Heart right ventricle (tissue), 16 donors: ENCODE measurements around the gene CHST6. TPM values are rescaled to one million over a fixed set of nuclear protein-coding genes. Genes with fewer than 3 reads are reported as not detected.
"Not testable (repeated sequence)": the region's sequence is repeated elsewhere in the genome, so short reads cannot be mapped to it uniquely, and the experiment has no call there.

Experiments used
- ATAC-seq, 8 donors: fragments of 200-7000 bp; cut with Tn5 transposase; one replicate each; pipeline ENCODE4 v1.9.1; 2020; ENCODE audit warnings: mild to moderate bottlenecking in 8 of 8, moderate library complexity in 8 of 8, moderate number of reproducible peaks in 1 of 8
- DNase-seq, 2 donors: peaks; one replicate each; pipeline ENCODE4 v3.0.0-alpha.2; 2020
- H3K27ac ChIP-seq, 10 donors: fragments of 200-600 bp; sonication (generic) in 2 of 10; one replicate each; pipeline versions ENCODE4 v1.5.0 to v1.8.0; 2020 to 2022; ENCODE audit warnings: mild to moderate bottlenecking in 3 of 10
- H3K27me3 ChIP-seq, 7 donors: fragments of 200-600 bp; one replicate each; pipeline ENCODE4 v1.8.0; 2021 to 2022; ENCODE audit warnings: mild to moderate bottlenecking in 2 of 7
- H3K36me3 ChIP-seq, 9 donors: fragments of 200-600 bp; sonication (generic) in 1 of 9; one replicate each; pipeline versions ENCODE4 v1.5.0 to v1.8.0; 2020 to 2022; ENCODE audit warnings: mild to moderate bottlenecking in 2 of 9
- H3K4me1 ChIP-seq, 9 donors: fragments of 200-600 bp; sonication (generic) in 1 of 9; one replicate each; pipeline versions ENCODE4 v1.5.0 to v1.8.0; 2020 to 2022; ENCODE audit warnings: mild to moderate bottlenecking in 4 of 9
- H3K4me3 ChIP-seq, 10 donors: fragments of 200-600 bp; sonication (generic) in 2 of 10; one replicate each; pipeline versions ENCODE4 v1.5.0 to v1.8.0; 2020 to 2022; ENCODE audit warnings: mild to moderate bottlenecking in 7 of 10, moderate library complexity in 2 of 10
- H3K9me3 ChIP-seq, 11 donors: fragments of 200-600 bp in 10 of 11; sonication (generic) in 2 of 11; one replicate each; pipeline versions ENCODE4 v1.5.0 to v1.8.0; 2013 to 2022; ENCODE audit warnings: mild to moderate bottlenecking in 2 of 11, control low read depth in 1 of 11, moderate library complexity in 1 of 11
- WGBS, 2 donors: extraction: QIAGEN DNeasy Blood & Tissue Kit; methylation state at CpG; one replicate each; pipeline ENCODE4 v1.1.7; 2013; ENCODE audit warnings: inconsistent platforms in 1 of 2; 5-methylcytosine and 5-hydroxymethylcytosine counted together
- intact Hi-C, 10 donors: fragments of 100-400 bp; cut with DNase I; formaldehyde crosslinking; loops; one replicate each; pipeline versions ENCODE4 v1.11.1 to v1.14.2; 2022
- polyA plus RNA-seq, 2 donors: library from polyadenylated mRNA; stranded (reverse); fragments of 200-250 nt; gene quantifications; one replicate each; pipeline ENCODE4 v1.2.3, GENCODE V29; 2013
- total RNA-seq, 10 donors: library from RNA; stranded (reverse); fragmentation: NEBNext Ultra II Directional in 3 of 10; extraction: Animal tissue kit (Norgen Biotek cat#: 25700) in 3 of 10; gene quantifications; one replicate each; pipeline versions ENCODE4 v1.2.1 to v1.2.4, GENCODE V29; 2021 to 2023
- TF ChIP-seq, protein P1 (sequence below), 9 donors: fragments of 200-600 bp; sonication (generic) in 2 of 9; IDR thresholded peaks; one replicate each; pipeline versions ENCODE4 v1.5.0 to v1.8.0; 2021 to 2022; ENCODE audit warnings: antibody characterized with exemption in 9 of 9, mild to moderate bottlenecking in 5 of 9, moderate library complexity in 1 of 9
- donor health status: Arrhythmogenic right ventricular cardiomyopathy.
- donor health status: ischemic (EF 13 %, LVEDD 7.1; RV severe dilation, severe dysfunction).
- donor health status: healthy with polysubstance abuse.
- donor health status: DM: no; HTN: yes; CAD: no.
- donor health status: DM: no; HTN: no; CAD: no.
- donor health status: ischemic (EF 25% LVEDD 6.9; RV normal size, moderate dysfunction).
- donor health status: ischemic (EF 25% LVEDD 5.7; RV mildly dilated, moderate dysfunction).
- donor health status: healthy.
- donor health status: DM: yes; HTN: yes; CAD: no.
- donor health status: Ischemic cardiomyopathy.
- donor health status: ischemic (EF 35%, LVEDD 5.7; RV mildly dilated, moderate dysfunction).
- donor health status: nonischemic (EF 11% LVEDD 7.7; RV severe dilation, severe dysfunction).
- donor health status: DM: yes; HTN: yes; CAD: no.
- donor health status: PGD.
- donor health status: ischemic (EF 29% LVEDD 5.4; RV normal size, mild dysfunction).
- donor health status: nonischemic (EF 23%, LVEDD 6.1; RV moderate dilation, normal function).

CHST6 gene
- total and polyA plus RNA-seq, 12 donors = 0.22 to 2.0 (median 0.86) TPM

DNA sequence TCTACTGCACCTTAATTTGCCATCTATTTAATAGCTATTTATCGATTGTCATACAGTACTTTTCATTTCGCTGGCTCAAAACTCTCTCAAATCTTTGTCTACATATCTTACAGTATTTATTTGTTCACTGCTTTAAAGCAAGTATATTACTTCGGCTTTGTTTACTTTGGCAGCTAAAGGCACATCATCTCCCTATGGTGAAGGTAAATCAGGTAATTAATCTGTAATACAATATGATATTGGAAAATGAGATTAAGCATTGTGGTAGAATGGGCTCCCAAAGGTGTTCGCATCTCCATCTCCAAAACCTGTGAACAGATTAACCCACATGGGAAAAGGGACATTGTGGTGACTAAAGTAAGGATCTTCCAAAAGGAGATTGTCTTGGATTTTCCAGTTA lies 37.2 kb downstream of the CHST6 start:
- intact Hi-C loops = no loop called here
- Histone ChIP-seq H3K4me1 (peaks cover 0 to 69% (median 28%) of the 10 kb centered on the region in 9 donors), H3K36me3 (peaks cover 0 to 5% (median 0%) of the 10 kb centered on the region in 9 donors), H3K27me3 (no peaks in the 10 kb centered on the region), H3K9me3 (no peaks in the 10 kb centered on the region), H3K4me3 (no peak overlapping the region), H3K27ac (no peak overlapping the region)
- DNase-seq = no peak
- no peak for ATAC-seq
- 94 to 96% methylated on average over 4 of the region's 4 CpGs for WGBS, 2 donors
- TF ChIP-seq, protein P1, sequence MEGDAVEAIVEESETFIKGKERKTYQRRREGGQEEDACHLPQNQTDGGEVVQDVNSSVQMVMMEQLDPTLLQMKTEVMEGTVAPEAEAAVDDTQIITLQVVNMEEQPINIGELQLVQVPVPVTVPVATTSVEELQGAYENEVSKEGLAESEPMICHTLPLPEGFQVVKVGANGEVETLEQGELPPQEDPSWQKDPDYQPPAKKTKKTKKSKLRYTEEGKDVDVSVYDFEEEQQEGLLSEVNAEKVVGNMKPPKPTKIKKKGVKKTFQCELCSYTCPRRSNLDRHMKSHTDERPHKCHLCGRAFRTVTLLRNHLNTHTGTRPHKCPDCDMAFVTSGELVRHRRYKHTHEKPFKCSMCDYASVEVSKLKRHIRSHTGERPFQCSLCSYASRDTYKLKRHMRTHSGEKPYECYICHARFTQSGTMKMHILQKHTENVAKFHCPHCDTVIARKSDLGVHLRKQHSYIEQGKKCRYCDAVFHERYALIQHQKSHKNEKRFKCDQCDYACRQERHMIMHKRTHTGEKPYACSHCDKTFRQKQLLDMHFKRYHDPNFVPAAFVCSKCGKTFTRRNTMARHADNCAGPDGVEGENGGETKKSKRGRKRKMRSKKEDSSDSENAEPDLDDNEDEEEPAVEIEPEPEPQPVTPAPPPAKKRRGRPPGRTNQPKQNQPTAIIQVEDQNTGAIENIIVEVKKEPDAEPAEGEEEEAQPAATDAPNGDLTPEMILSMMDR (IDR thresholded peaks at IDR 0.05) = no peak

DNA sequence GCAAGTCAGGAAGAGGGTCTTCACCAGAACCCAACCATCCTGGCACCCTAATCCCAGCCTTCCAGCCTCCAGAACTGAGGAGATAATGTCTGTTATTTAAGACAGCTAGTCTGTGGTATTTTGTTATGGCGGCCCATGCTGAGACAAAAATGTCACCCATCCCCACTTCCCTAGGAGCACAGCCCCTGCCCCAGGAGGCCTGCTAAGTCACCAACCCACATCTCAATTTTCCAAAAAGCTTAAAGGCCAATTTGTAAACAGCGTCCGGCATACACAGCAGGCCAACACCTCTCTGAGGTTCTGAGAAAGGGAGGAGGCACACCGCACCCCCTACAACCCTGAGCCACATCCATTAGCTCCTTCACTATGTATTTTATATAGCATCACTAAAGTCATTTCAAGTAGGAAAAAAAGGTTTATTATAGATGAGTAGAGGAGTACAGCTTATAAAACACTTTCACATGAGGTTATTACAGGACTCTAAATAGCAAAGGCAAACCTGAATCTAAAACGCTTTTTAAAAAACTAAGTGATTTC lies 37.7 kb downstream of the CHST6 start:
- peak overlapping the region in 1 of 10 donors; percentile 31 for H3K27ac ChIP-seq
- peaks cover 0 to 5% (median 0%) of the 10 kb centered on the region in 9 donors for H3K36me3 ChIP-seq
- H3K9me3 ChIP-seq = no peaks in the 10 kb centered on the region
- ATAC-seq (no peak), DNase-seq (no peak)
- no peaks in the 10 kb centered on the region for H3K27me3 ChIP-seq
- TF ChIP-seq, protein P1 (IDR thresholded peaks at IDR 0.05) = no peak
- peaks cover 0 to 68% (median 25%) of the 10 kb centered on the region in 9 donors for H3K4me1 ChIP-seq
- WGBS, 2 donors = 96% methylated on average over 5 of the region's 5 CpGs
- no peak overlapping the region for H3K4me3 ChIP-seq
- intact Hi-C loops = no loop called here

DNA sequence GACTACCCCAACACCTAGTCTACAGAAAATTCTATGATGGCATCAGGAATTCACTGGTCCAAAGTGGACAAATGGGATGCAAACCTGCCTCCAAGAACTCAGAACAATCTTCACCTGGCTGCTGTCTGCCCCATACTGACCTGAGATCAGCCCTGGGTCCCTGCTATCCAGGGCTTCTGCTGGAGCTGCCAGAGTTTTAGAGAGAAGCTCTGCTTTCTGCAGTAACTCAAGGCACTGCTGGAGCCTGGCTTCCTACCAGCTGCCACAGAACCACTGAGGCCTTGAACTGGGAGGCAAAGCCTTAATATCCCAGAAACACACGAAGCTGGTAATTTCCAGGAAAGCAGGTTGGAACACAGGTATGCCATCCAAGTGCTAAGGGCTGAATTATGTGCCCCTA lies 38.3 kb downstream of the CHST6 start:
- DNase-seq (no peak), ATAC-seq (peak in 2 of 8 donors; percentile 38 to 53)
- TF ChIP-seq, protein P1 (IDR thresholded peaks at IDR 0.05) = no peak
- Histone ChIP-seq H3K27me3 (no peaks in the 10 kb centered on the region), H3K9me3 (no peaks in the 10 kb centered on the region), H3K4me1 (peaks cover 0 to 68% (median 21%) of the 10 kb centered on the region in 9 donors), H3K4me3 (no peak overlapping the region), H3K27ac (peak overlapping the region in 2 of 10 donors; percentile 28 to 31), H3K36me3 (peaks cover 0 to 5% (median 0%) of the 10 kb centered on the region in 9 donors)
- intact Hi-C loops = no loop called here
- WGBS, 2 donors = 76 to 95% methylated on average over 1 of the region's 1 CpG

DNA sequence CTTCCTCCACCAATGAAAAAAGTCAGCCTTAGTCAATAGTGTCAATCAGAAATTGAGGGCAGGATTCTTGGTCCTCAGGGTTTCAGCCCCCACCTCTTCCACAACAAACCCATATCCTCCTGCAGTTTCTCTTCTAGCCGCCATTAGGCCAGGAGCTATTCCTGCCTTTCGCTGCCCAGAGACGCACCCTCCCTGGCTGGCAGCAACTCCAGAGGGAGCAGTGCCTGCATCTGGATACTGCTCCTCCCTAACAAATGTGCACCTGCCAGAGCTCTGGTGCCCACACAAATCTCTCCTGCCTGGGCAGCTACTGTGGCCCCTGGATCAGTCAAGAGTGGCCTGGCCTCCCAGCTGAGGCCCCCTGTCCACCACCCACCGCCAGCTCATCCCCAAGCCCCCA lies 38.8 kb downstream of the CHST6 start:
- intact Hi-C loops, H3K27me3 ChIP-seq, DNase-seq, H3K36me3 ChIP-seq, H3K9me3 ChIP-seq, H3K4me3 ChIP-seq: not testable (repeated sequence)
- Histone ChIP-seq H3K27ac (peak overlapping the region in 3 of 10 donors; percentile 15 to 31 (median 31)), H3K4me1 (peaks cover 0 to 63% (median 21%) of the 10 kb centered on the region in 9 donors)
- peak in 7 of 8 donors; percentile 54 to 76 (median 59) for ATAC-seq
- TF ChIP-seq, protein P1 (IDR thresholded peaks at IDR 0.05) = peak in 1 of 9 donors; percentile 15
- WGBS, 2 donors = 64 to 67% methylated on average over 4 of the region's 4 CpGs
